Measurements from ENCODE around the gene LPIN1.

LPIN1 gene

DNA sequence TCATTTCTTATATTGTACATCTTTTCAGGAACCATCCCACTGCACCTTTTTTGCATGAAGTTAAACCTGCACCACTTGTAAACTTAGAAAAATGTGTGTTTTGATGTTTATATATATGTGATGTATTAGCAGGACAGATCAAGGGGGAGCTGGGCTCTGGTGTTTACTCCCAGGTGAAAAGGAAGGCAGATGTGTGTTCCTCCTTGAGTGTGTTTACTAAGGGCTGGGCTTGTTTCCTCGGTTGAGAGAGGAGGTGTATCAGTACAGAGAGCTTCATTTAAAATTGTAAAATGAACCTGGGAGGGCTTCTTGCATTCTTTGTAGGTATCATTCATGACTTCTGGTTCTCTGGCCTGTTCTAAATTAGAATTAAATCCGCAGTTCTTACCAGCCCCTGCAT lies 14.8 kb downstream of the LPIN1 start:
- TF ChIP-seq, protein P1, sequence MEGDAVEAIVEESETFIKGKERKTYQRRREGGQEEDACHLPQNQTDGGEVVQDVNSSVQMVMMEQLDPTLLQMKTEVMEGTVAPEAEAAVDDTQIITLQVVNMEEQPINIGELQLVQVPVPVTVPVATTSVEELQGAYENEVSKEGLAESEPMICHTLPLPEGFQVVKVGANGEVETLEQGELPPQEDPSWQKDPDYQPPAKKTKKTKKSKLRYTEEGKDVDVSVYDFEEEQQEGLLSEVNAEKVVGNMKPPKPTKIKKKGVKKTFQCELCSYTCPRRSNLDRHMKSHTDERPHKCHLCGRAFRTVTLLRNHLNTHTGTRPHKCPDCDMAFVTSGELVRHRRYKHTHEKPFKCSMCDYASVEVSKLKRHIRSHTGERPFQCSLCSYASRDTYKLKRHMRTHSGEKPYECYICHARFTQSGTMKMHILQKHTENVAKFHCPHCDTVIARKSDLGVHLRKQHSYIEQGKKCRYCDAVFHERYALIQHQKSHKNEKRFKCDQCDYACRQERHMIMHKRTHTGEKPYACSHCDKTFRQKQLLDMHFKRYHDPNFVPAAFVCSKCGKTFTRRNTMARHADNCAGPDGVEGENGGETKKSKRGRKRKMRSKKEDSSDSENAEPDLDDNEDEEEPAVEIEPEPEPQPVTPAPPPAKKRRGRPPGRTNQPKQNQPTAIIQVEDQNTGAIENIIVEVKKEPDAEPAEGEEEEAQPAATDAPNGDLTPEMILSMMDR (IDR thresholded peaks at IDR 0.05; ENCODE audit: low read depth, low read length): no peak
- no peak overlapping the region for H3K27ac ChIP-seq
- H3K27me3 ChIP-seq (ENCODE audit: insufficient read depth, low read depth, severe bottlenecking): no peaks in the 10 kb centered on the region
- H3K9me3 ChIP-seq (ENCODE audit: severe bottlenecking): peaks cover 8% of the 10 kb centered on the region
- H3K4me3 ChIP-seq (ENCODE audit: low read depth, low read length): no peak overlapping the region
- peaks cover 62% of the 10 kb centered on the region for H3K36me3 ChIP-seq
- DNase-seq: no peak

DNA sequence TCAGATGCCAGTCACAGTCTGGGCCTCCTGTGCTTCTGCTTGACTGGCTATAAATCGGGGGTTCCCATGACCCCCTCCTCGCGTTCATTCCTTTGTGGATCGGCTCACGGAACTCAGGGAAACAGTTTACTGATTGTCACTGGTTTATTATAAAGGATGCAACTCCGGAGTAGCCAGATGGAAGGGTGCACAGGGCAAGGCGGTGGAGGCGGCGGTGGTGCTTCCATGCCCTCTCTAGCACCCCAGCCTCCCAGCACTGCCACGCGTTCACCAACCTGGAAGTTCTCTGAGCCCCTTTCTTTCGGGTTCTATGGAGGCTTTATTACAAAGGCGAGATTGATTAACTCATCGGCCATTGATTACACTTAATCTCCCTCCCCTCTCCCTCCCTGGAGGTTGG lies 15.6 kb downstream of the LPIN1 start:
- Histone ChIP-seq H3K27ac (no peak overlapping the region), H3K9me3 (ENCODE audit: severe bottlenecking) (peaks cover 8% of the 10 kb centered on the region), H3K27me3 (ENCODE audit: insufficient read depth, low read depth, severe bottlenecking) (no peaks in the 10 kb centered on the region), H3K4me3 (ENCODE audit: low read depth, low read length) (no peak overlapping the region), H3K36me3 (peaks cover 65% of the 10 kb centered on the region)
- TF ChIP-seq, protein P1 (IDR thresholded peaks at IDR 0.05; ENCODE audit: low read depth, low read length): no peak
- no peak for DNase-seq

DNA sequence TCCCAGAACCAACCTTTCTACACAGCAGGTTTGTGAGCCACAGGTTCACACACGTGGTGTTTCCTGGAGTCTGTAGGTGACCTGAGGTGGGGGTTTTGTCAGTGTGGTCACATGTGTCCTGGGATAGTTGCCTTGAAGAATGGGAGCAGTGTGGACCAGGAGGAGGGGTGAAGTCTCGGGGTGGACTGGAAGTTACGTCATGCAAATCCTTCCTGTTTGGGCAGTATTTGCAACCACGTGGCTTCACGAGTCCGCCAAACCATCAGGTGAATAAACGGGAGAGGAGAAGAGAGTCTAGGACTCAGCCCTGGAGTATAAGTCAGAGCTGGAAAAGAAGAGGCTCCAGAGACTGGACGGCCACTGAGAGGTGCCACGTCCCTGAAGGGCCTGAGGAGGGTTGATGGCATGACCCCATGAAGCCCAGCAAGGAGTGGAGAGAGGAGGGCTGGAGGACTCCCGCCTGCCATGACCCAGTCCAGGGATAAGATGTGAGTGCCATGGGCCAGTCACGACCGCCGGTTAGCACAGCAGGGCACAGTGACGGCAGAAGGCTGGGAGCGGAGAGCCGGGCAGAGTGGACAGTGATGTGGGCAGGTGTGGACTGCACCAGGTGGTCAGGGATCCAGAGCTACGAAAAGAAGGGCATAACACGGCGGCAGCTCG lies 16.5 kb downstream of the LPIN1 start:
- DNase-seq: no peak
- Histone ChIP-seq H3K4me3 (ENCODE audit: low read depth, low read length) (no peak overlapping the region), H3K27me3 (ENCODE audit: insufficient read depth, low read depth, severe bottlenecking) (no peaks in the 10 kb centered on the region), H3K36me3 (peaks cover 69% of the 10 kb centered on the region), H3K27ac (no peak overlapping the region), H3K9me3 (ENCODE audit: severe bottlenecking) (peaks cover 6% of the 10 kb centered on the region)
- TF ChIP-seq, protein P1 (IDR thresholded peaks at IDR 0.05; ENCODE audit: low read depth, low read length): no peak

DNA sequence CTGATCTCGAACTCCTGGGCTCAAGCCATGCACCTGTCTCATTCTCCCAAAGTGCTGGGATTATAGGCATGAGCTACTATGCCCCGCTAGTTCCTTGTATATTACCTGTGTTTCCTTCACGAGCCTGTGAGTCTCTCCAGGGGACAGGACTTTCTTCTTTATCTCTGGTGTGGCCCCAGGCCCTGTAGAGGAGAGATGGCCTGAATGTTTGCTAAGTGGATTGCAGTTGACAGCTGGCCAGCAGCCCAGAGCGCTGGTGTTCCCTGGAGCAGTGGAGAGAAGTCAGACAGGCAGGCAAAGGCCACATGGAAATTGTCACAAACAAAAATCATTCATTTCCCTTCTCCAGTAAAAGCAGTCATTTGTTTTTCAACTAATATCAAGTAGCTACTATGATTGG lies 17.9 kb downstream of the LPIN1 start:
- no peak overlapping the region for H3K4me3 ChIP-seq (ENCODE audit: low read depth, low read length)
- DNase-seq: no peak
- H3K27me3 ChIP-seq (ENCODE audit: insufficient read depth, low read depth, severe bottlenecking): no peaks in the 10 kb centered on the region
- TF ChIP-seq, protein P1 (IDR thresholded peaks at IDR 0.05; ENCODE audit: low read depth, low read length): no peak
- peaks cover 73% of the 10 kb centered on the region for H3K36me3 ChIP-seq
- H3K9me3 ChIP-seq (ENCODE audit: severe bottlenecking): no peaks in the 10 kb centered on the region
- H3K27ac ChIP-seq: no peak overlapping the region

DNA sequence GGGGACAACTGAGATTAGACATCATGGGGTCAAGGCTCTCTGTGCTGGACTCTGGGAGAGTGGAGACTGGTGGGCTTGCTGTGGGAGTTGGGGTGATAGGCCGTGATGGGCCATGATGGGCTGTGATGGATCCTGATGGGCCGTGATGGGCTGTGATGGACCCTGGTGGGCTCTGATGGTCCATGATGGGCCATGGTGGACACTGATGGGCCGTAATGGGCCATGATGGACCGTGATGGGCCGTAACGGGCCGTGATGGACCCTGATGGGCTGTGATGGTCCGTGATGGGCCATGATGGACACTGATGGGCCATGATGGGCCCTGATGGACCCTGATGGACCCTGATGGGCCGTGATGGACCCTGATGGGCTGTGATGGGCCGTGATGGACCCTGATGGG lies 18.5 kb downstream of the LPIN1 start:
- H3K36me3 ChIP-seq: peaks cover 79% of the 10 kb centered on the region
- H3K4me3 ChIP-seq (ENCODE audit: low read depth, low read length): no peak overlapping the region
- TF ChIP-seq, protein P1 (IDR thresholded peaks at IDR 0.05; ENCODE audit: low read depth, low read length): no peak

DNA sequence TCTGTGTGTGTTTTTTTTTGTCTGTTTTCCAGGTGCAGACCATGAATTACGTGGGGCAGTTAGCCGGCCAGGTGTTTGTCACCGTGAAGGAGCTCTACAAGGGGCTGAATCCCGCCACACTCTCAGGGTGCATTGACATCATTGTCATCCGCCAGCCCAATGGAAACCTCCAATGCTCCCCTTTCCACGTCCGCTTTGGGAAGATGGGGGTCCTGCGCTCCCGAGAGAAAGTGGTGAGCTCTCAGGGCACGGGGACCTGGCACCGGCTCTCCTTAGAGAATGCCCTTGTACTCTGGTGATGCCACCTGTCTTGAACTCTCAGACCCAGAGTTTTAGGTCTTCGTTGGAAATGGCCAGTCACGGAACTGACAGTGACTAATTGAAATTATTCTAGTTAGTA lies 19.1 kb downstream of the LPIN1 start:
- no peak for DNase-seq
- H3K27me3 ChIP-seq (ENCODE audit: insufficient read depth, low read depth, severe bottlenecking): no peaks in the 10 kb centered on the region
- no peaks in the 10 kb centered on the region for H3K9me3 ChIP-seq (ENCODE audit: severe bottlenecking)
- TF ChIP-seq, protein P1 (IDR thresholded peaks at IDR 0.05; ENCODE audit: low read depth, low read length): no peak
- peaks cover 80% of the 10 kb centered on the region for H3K36me3 ChIP-seq
- H3K4me3 ChIP-seq (ENCODE audit: low read depth, low read length): no peak overlapping the region
- H3K27ac ChIP-seq: no peak overlapping the region

More for the DNA sequence above, 18.5 kb downstream of the LPIN1 start:
- Histone ChIP-seq H3K27me3 (ENCODE audit: insufficient read depth, low read depth, severe bottlenecking) (no peaks in the 10 kb centered on the region), H3K27ac (no peak overlapping the region), H3K9me3 (ENCODE audit: severe bottlenecking) (no peaks in the 10 kb centered on the region)
- DNase-seq: no peak
